ENCODE measurements around the gene ANKIB1.
"Not testable (repeated sequence)": the region's sequence is repeated elsewhere in the genome, so short reads cannot be mapped to it uniquely, and the experiment has no call there.

ANKIB1 gene

DNA sequence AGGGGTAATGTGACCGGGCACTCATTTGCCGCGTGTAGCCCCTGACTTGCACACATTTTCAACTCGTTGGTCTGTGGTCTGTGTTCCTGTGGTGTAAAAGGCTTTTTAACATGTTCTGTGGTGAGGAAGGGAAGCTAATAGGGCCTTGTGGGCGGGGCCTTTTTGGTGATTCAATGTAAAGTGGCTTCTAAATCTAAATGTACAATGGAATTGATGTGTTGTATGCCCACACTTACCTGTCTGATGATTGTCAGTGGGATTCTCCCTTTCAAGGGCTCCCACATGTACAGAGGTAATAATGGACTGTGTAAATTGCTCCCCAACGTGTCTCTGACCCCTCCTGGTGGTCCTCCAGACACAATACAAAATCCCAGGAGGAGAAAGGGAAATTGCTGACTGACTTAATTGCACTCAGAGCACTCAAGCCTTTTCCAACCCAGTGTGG lies 158.4 kb downstream of the ANKIB1 start:
- no peak for DNase-seq (ENCODE audit: low read depth)

DNA sequence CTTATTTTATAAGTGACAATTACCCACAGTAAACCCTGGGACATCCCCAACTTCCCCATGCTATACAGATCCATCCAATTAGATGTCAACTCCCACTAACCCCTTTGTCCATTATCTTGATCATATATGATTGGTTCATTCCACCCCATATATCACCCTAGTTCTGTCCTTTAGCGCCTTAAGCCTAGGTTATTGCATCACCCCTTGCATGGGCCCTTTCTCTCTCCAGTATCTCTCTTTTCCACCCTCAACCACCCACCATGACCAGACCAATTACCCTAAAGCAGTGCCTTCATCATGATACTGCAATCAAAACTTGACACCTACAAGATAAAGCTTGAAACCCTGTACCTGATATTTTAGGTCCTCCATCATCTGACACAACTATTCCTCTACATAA lies 163.6 kb downstream of the ANKIB1 start:
- no peak for DNase-seq (ENCODE audit: low read depth)

GRCh38 chr7:92410162-92410561 lies 164.4 kb downstream of the ANKIB1 start:
- not testable (repeated sequence) for DNase-seq (ENCODE audit: low read depth)

DNA sequence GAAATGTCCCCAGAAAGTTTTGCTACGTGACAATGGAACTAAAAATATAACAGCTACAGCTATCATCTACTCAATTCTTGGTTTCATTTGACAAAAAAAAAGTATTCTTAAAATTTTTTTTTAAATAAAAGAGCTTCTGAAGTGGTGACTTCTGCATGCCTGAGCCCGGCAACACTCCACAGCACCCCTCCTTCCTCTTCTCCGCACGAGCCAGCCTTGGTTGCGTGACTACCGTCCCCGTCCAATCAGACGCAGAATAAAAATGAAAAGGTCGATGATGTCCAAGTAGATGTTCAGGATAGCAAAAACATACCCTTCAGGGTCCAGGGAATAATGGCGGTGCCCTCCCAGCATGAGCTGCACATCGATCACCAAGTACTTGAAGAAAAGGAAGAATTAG lies 167.0 kb downstream of the ANKIB1 start:
- DNase-seq (ENCODE audit: low read depth), result no peak

DNA sequence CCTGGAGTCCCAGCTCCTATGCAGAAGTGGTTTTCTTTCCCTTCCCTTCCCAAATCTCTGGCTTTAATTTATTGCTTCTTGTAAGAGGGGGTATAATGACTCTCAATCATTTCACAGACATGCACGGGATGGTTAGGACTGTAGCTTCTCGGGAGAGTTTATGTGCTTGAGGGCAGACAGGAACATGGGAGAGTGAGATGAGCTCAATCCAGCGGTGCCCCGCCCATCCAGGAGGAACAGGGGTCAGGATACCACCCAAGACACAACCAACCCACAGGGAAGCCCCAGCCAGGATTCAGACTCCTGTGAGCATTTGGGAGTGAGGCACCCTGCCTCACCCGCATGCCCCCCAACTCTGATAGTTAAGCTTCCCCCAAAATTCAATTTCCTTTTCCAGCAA lies 167.8 kb downstream of the ANKIB1 start:
- DNase-seq (ENCODE audit: low read depth), result no peak

- no peak for DNase-seq (ENCODE audit: low read depth)
Measured at GRCh38 chr7:92415225-92415624, 169.5 kb downstream of the ANKIB1 start.

DNA sequence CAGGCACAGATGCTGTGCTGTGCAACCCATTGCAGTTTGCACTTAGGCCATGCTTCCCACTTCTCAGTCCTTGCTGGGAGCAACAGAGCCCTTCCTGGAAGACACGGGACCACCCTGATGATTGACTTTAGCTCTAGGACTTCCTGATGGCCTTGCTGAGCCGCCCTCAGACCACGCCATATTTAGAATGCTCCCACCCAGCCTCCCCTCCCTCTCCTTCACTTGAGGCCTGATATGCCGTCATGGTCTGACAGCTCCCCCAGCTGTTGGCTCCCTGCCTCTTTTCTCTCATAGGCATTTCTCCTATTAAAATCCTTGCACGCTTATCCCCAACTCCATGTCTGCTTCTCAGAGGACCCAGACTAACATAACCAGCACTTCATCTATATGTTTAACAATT lies 172.1 kb downstream of the ANKIB1 start:
- DNase-seq (ENCODE audit: low read depth), result no peak

DNA sequence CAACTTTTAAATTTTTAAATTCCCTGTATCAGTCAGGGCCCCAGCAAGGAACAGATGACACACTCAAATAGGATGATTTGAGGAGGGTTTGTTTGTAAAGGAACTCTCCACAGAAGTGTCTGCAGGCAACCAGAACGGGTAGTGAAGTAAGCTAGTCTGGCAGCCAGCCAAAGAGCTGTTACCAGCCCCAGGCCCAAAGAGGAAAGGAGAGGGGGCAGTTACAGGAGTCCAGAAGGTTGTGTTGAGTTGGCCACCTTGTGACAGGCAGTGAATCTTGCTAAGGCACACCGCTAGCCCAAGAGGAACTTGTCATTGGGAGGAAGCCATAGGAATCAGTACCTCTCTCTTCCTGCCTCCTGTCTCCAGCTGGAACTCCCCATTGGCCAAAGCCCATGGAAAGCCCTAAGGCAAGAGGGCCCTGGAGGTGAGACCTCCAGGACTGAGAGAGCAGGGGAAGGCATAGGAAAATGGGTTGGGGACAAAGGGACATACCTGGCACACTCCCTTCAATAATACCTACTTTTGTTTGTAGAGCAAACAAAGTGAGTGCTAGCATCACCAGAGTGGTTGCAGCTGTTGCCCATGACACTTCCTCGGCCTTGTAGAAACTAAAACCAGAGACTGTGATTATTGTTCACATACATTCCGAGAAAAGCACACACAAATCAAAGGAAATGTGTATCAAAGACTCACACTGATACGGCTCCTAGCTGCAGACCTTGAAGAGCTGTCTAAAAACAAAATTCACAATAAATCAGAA lies 176.1 kb downstream of the ANKIB1 start:
- no peak for DNase-seq (ENCODE audit: low read depth)

DNA sequence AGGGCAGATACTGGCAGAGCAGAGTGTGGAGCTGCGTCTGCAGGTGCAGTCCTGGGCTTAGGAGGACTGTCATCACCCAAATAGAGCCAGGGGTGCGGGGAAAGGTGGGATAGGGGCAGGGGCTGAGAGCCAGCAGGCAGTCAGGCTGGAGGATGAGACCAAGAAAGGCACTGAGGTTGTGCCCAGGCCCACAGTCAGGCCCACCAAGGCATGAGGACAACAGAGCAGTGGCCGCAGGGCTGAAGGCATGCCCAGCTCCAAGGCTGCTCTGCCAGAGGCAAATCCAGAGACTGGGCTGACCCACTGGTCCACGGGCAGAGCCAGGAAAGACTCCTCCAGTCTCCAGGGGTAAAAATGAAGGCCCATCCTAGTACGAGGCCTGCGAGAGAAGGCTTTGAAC lies 177.2 kb downstream of the ANKIB1 start:
- DNase-seq (ENCODE audit: low read depth), result no peak

GRCh38 chr7:92423710-92424131 lies 177.9 kb downstream of the ANKIB1 start:
- no peak for DNase-seq (ENCODE audit: low read depth)

DNA sequence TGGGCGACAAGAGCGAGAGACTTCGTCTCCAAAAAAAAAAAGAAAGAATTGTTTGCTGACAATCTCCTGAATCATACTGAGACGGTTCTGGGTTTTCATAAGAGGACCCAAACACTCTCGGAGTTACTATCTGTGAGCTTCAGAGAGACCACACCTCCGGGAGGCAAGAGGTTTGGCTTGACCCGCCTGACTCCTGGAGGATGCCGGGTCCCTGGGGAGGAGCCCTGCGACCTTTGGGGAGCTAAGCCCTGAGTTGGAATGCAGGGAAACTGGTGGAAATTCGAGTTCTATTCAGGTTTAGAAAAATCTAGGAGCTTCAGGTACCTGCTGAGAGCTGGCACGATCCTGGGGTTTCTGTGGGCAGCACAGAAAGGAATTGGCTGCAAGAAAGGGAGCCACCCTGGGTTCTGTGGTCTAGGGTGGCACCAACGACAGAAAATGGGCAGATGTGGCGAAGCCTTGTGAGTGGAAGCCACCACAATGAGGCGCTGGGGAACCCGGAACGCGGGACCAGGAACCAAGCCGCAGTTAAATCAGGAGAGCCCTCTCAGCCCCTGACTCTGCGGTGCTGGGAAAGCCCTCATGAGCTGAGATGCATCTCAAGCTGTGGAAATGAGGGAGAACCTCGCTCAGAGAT lies 179.7 kb downstream of the ANKIB1 start:
- no peak for DNase-seq (ENCODE audit: low read depth)

DNA sequence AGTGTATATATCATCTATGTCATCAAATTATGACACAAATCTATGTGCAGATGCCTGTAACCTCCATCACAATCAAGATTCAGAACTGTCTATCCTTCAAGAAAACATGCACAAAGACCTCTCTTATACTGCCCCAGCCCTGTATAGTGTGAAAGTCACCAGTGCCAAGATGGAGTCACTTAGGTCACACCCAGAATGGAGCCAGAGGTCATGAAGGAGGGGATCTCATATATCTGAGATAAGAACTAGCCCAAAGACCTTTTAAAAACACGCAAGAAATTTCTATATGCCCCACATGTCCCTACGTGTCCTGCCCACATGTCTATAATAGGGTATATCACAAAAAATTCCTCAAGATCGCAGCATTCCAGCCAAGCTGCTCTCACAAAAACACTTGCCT lies 181.4 kb downstream of the ANKIB1 start:
- DNase-seq (ENCODE audit: low read depth), result no peak

DNA sequence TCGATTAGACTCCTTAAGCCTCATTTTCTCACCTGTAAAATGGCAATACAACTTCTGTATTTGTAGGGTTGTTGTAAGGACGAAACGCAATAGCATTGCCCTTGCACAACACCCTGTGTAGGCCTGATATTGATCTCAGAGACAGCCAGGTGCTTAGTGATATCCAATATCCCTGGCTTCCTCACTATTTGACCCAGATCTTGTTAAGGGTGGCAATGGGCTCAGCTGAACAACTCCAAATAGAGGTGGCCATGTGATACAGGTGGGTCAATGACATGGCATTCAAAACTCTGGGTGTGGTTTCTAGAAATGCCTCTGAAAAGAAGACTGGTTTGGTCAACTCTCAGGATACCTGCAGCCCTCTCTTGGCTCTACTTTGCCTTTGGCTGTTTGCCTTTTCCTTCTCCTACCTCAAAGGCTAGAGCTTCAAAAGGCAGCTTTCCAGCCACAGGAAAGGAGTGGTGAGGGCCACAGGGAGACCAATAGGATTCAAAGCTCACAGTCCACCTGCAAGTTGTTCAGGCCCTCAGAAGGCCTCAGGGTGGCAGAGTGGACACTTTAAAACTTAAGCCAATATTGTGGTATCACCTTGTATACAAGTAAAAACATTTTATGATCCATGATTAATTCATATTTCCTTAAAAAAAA lies 186.6 kb downstream of the ANKIB1 start:
- no peak for DNase-seq (ENCODE audit: low read depth)

DNA sequence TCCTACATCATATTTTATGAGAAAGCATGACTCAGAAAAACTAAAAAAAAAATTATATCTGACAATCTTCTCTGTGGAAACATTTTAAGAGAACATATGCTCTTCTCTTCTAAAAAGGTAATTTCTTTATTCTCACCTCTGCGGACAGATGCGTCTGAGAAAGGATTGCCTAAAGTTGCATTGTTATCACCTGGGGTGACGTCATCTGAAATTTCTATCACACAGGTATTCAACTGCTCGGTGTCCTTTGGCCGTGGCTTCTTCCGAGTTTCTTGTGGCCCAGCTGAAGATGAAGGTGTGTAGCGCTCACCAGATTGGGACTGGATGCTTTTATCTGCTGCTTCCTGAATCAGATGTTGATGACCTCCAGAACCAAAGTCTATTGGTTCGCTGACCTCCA lies 187.2 kb downstream of the ANKIB1 start:
- no peak for DNase-seq (ENCODE audit: low read depth)

DNA sequence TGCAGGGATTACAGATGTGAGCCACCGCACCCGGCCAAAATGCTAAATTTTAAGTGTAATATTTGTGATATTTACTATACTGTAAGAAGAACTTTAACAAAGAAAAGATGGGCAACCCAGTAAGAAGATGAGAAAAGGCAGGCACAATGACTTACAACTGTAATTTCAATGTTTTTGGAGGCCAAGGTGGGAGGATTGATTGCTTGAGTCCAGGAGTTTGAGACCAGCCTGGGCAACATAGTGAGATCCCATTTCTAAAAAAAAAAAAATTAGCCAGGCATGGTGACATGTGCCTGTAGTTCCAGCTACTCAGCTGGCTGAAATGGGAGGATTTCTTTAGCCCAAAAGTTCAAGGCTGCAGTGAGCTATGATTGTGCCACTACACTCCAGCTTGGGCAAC lies 189.8 kb downstream of the ANKIB1 start:
- DNase-seq (ENCODE audit: low read depth), result no peak

- no peak for DNase-seq (ENCODE audit: low read depth)
Measured at GRCh38 chr7:92436612-92437445, 191.1 kb downstream of the ANKIB1 start.

GRCh38 chr7:92437956-92438491 lies 192.2 kb downstream of the ANKIB1 start:
- DNase-seq (ENCODE audit: low read depth), result no peak

GRCh38 chr7:92442720-92443119 lies 196.9 kb downstream of the ANKIB1 start:
- not testable (repeated sequence) for DNase-seq (ENCODE audit: low read depth)

DNA sequence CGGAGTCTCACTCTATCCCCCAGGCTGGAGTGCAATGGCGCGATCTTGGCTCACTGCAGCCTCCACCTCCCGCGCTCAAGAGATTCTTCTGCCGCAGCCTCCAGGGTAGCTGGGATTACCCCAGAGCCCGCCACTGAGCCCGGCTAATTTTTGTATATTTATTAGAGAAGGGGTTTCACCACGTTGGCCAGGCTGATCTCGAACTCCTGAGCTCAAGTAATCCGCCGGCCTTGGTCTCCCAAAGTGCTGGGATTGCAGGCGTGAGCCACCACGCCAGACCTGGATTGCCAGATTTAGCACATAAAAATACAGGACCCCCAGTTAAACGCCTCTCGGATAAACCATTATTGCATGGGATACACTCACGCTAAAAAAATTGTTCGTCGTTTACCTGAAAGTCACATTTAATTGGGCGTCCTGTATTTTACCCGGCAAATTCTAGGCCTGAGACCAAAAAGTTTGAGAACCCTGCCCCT lies 201.1 kb downstream of the ANKIB1 start:
- DNase-seq (ENCODE audit: low read depth), result no peak

- peak; percentile 54 for DNase-seq (ENCODE audit: low read depth)
Measured at GRCh38 chr7:92447345-92448204, 201.8 kb downstream of the ANKIB1 start, which contains the start of gene GATAD1. TSS of gene GATAD1 (plus strand) at chr7:92447482. CDS start at chr7:92447730, 248 bp downstream.
